HG02970 (cell line): ENCODE results near the gene METTL18.
"Not testable (repeated sequence)": the region's sequence is repeated elsewhere in the genome, so short reads cannot be mapped to it uniquely, and the experiment has no call there.

Experiments used
- ATAC-seq: cut with Tn5 transposase; IDR thresholded peaks from one replicate; pipeline ENCODE4 v1.9.1; 2021; ENCODE audit warnings: mild to moderate bottlenecking, moderate library complexity, moderate number of reproducible peaks; ENCODE audit not compliant: unreplicated experiment, low FRiP score

METTL18 gene

GRCh38 chr1:169794530-169795416 is at the start of gene METTL18:
METTL18 (minus strand) TSS chr1:169794907; CDS start chr1:169793695, 1,212 bp downstream.
- peak; percentile 96 for ATAC-seq

DNA sequence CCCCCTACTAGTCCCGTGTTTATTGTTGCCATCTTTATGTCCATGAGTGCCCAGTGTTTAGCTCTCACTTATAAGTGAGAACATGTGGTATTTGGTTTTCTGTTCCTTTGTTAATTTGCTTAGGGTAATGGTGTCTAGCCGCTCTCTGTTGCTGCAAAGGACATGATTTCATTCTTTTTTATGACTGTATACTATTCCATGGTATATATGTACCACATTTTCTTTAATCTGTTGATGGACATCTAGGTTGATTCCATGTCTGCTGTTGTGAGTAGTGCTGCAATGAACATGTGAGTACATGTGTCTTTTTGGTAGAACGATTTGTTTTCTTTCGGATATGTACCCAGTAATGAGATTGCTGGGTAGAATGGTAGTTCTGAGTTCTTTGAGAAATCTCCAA is 44.2 kb upstream of the METTL18 start:
- ATAC-seq = no peak

DNA sequence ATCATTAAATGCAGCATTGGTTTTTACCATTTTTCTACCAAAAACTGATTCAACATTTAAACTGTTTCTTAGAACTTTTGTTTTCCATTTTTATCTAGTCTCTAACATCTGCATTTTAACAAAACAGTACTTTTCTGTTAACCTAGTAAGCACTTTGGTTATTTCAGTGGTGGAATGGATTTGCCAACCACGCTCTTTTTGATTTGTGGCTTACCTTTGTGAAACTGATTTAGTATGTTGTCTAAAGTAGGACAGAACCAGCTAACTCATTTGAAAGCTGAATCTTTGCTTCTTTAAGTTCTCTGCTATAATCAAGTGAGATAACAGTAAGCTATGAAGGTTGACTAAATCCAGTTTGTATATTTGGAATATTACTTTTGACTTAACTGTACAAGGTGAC is 41.5 kb upstream of the METTL18 start:
- ATAC-seq = no peak

DNA sequence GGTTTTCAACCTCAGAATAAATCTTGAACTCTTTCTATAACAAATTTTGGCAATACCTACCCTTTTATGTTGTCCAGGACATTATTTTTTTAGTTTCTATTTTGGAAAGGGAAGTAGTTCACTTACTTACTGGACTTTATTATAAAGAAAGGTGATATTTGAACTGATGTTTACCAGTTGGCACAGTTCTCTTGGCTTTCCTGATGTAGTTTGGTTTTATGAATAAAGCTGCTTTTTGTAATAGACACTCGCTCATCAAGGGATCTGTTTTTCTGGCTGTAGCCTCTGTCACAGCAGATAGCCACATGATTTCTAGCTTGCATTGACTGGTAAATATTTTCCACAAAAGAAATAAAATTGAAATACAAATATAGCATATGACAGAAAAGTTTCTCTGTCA is 40.9 kb upstream of the METTL18 start:
- ATAC-seq = no peak

- ATAC-seq = no peak
Measured at GRCh38 chr1:169834869-169835268, 40.2 kb upstream of the METTL18 start.

- ATAC-seq = no peak
Measured at GRCh38 chr1:169833179-169833901, 38.6 kb upstream of the METTL18 start.

- no peak for ATAC-seq
Measured at GRCh38 chr1:169829671-169830070, 35.0 kb upstream of the METTL18 start.

- no peak for ATAC-seq
Measured at GRCh38 chr1:169824153-169824552, 29.4 kb upstream of the METTL18 start.

DNA sequence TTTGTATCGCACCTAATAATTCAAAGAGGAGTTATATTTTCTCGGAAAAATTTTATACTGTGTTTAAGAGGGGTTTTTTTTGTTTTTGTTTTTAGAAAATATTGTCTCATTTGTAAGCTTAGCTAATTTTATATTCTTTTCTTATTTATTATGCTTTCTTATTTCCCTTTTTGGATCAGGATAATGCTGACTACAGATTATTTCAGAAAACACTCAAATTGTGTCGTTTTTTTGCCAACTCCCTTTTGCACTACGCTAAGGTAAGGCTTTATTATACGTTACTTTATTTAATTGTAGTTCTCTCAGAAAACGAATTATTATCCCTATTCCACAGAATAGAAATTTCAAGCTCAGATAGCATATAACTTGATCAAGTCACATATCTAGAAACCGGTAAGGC is 26.8 kb upstream of the METTL18 start:
- no peak for ATAC-seq

GRCh38 chr1:169816617-169817016 is 21.9 kb upstream of the METTL18 start:
- ATAC-seq = no peak

DNA sequence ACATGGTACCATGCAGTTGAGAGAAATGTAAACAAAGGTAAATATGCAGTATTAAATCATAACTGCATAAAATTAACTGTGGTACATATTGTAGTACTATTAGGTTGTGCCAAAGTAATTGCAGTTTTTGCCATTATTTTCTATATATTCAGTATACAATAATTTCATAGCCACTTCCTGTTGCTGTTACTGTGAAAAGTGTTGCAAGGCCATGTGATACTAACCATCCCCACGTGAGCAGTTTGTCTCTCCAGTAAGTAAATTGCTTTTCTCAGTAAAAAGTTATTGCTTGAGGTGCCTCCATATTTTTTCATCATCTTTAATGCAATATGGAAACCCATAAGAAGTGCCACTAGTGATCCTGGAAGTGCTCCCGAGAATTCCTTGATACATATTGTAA is 19.6 kb upstream of the METTL18 start:
- ATAC-seq = no peak

DNA sequence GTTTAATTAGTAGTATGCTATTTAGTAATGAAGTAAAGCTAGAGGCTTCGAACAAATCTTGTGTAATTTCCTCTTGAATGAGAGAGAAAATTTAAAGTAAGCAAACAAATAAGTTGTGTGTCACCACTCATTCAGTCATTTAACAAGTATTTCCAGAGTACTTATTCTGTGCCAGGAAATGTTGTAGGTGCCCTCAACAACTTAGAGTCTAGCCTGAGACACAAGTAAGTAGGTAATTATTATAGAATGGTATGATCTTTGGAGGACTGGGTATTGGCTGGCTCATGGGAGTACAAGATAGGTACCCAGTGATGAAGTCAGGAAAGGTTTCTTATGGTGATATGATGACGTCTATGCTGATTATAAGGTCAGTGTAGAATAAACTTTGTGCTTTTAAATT is 17.4 kb upstream of the METTL18 start:
- ATAC-seq = no peak

- ATAC-seq = not testable (repeated sequence)
Measured at GRCh38 chr1:169811418-169812035, 16.8 kb upstream of the METTL18 start.

GRCh38 chr1:169809370-169810095 is 14.8 kb upstream of the METTL18 start:
- ATAC-seq = no peak

GRCh38 chr1:169804941-169805340 is 10.2 kb upstream of the METTL18 start:
- ATAC-seq = no peak

- ATAC-seq = no peak
Measured at GRCh38 chr1:169802888-169803287, 8.2 kb upstream of the METTL18 start.

DNA sequence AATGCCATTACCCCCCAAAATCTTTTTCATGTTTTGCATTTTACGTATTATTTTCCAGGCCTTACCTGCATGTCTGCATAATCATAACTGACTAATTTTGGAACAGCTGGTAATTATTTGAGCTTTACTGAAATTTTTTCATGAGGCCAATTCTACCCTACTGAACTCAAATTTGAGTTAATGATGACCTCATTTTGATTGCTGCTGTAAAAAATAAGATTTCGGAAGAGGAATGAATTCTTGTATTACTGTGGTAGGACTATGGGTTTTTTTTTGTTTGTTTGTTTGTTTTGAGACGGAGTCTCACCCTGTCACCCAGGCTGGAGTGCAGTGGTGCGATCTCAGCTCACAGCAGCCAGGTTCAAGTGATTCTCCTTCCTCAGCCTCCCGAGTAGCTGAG is 2.6 kb upstream of the METTL18 start:
- no peak for ATAC-seq

GRCh38 chr1:169796274-169796810 is 1.6 kb upstream of the METTL18 start:
- no peak for ATAC-seq

GRCh38 chr1:169795687-169796086 is 980 bp upstream of the METTL18 start:
- no peak for ATAC-seq

GRCh38 chr1:169793730-169794129 is 977 bp downstream of the METTL18 start:
- no peak for ATAC-seq
